Ishikawa (cell line): ENCODE measurements around the gene PARD3.

Experiments used
- CEBPB ChIP-seq: IDR thresholded peaks from 2 replicates; pipeline ENCODE4 v1.6.1; 2012
- CREB1 ChIP-seq: IDR thresholded peaks from 2 replicates; pipeline ENCODE4 v1.6.1; 2012; ENCODE audit warnings: low read depth
- EGR1 ChIP-seq: IDR thresholded peaks from 2 replicates; pipeline ENCODE4 v1.6.1; 2012
- EP300 ChIP-seq: IDR thresholded peaks from 2 replicates; pipeline ENCODE4 v1.6.1; 2012; ENCODE audit warnings: borderline replicate concordance
- FOXM1 ChIP-seq: IDR thresholded peaks from 2 replicates; pipeline ENCODE4 v1.6.1; 2012; ENCODE audit warnings: low read depth, borderline replicate concordance
- MAX ChIP-seq: IDR thresholded peaks from 2 replicates; pipeline ENCODE4 v1.6.1; 2012
- NFIC ChIP-seq: IDR thresholded peaks from 2 replicates; pipeline ENCODE4 v1.6.1; 2012
- RAD21 ChIP-seq: IDR thresholded peaks from 2 replicates; pipeline ENCODE4 v1.6.1; 2012; ENCODE audit warnings: low read depth
- TAF1 ChIP-seq: IDR thresholded peaks from 2 replicates; pipeline ENCODE4 v1.6.1; 2012; ENCODE audit warnings: low read depth, mild to moderate bottlenecking
- TCF12 ChIP-seq: IDR thresholded peaks from 2 replicates; pipeline ENCODE4 v1.6.1; 2012; ENCODE audit warnings: low read depth
- TEAD4 ChIP-seq: IDR thresholded peaks from 2 replicates; pipeline ENCODE4 v1.6.1; 2012
- YY1 ChIP-seq: IDR thresholded peaks from 2 replicates; pipeline ENCODE4 v1.6.1; 2012; ENCODE audit warnings: low read depth
- ZBTB7A ChIP-seq: IDR thresholded peaks from 2 replicates; pipeline ENCODE4 v1.6.1; 2012; ENCODE audit warnings: low read depth
- TF ChIP-seq, protein P1 (sequence below): IDR thresholded peaks from 2 replicates; pipeline ENCODE4 v1.6.1; 2012; ENCODE audit warnings: low read depth, mild to moderate bottlenecking
- TF ChIP-seq, protein P2 (sequence below): IDR thresholded peaks from 2 replicates; pipeline ENCODE4 v1.6.1; 2012

Gene PARD3

DNA sequence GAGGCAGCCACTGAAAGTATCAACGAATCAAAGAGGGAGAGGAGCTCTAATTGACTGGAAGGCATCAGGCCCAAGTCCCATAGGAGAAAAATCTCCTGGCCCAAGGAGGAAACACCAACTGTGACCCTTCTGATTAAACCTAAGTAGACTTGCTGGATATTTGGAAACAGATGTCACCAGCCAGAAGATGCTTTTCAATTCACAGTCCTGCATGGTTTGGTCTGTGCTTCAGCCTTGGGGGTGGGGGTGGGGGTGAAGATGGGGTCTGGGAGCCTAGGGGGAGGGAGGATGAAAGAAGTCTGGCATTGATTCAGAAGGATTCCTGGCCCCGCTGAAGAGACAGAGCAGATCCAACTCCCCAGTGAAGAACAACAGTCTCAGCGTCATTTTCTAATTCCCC lies 623.7 kb downstream of the PARD3 start:
- TF ChIP-seq TCF12: no peak
- no peak for TF ChIP-seq EGR1
- TF ChIP-seq YY1: no peak
- no peak for TF ChIP-seq TAF1
- no peak for TF ChIP-seq RAD21
- TF ChIP-seq ZBTB7A: no peak
- TF ChIP-seq, protein P1, sequence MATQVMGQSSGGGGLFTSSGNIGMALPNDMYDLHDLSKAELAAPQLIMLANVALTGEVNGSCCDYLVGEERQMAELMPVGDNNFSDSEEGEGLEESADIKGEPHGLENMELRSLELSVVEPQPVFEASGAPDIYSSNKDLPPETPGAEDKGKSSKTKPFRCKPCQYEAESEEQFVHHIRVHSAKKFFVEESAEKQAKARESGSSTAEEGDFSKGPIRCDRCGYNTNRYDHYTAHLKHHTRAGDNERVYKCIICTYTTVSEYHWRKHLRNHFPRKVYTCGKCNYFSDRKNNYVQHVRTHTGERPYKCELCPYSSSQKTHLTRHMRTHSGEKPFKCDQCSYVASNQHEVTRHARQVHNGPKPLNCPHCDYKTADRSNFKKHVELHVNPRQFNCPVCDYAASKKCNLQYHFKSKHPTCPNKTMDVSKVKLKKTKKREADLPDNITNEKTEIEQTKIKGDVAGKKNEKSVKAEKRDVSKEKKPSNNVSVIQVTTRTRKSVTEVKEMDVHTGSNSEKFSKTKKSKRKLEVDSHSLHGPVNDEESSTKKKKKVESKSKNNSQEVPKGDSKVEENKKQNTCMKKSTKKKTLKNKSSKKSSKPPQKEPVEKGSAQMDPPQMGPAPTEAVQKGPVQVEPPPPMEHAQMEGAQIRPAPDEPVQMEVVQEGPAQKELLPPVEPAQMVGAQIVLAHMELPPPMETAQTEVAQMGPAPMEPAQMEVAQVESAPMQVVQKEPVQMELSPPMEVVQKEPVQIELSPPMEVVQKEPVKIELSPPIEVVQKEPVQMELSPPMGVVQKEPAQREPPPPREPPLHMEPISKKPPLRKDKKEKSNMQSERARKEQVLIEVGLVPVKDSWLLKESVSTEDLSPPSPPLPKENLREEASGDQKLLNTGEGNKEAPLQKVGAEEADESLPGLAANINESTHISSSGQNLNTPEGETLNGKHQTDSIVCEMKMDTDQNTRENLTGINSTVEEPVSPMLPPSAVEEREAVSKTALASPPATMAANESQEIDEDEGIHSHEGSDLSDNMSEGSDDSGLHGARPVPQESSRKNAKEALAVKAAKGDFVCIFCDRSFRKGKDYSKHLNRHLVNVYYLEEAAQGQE: no peak
- TF ChIP-seq EP300: no peak
- TF ChIP-seq MAX: no peak
- no peak for TF ChIP-seq TEAD4
- no peak for TF ChIP-seq CREB1
- no peak for TF ChIP-seq CEBPB
- TF ChIP-seq, protein P2, sequence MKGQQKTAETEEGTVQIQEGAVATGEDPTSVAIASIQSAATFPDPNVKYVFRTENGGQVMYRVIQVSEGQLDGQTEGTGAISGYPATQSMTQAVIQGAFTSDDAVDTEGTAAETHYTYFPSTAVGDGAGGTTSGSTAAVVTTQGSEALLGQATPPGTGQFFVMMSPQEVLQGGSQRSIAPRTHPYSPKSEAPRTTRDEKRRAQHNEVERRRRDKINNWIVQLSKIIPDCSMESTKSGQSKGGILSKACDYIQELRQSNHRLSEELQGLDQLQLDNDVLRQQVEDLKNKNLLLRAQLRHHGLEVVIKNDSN: no peak
- TF ChIP-seq FOXM1: no peak
- TF ChIP-seq NFIC: no peak

DNA sequence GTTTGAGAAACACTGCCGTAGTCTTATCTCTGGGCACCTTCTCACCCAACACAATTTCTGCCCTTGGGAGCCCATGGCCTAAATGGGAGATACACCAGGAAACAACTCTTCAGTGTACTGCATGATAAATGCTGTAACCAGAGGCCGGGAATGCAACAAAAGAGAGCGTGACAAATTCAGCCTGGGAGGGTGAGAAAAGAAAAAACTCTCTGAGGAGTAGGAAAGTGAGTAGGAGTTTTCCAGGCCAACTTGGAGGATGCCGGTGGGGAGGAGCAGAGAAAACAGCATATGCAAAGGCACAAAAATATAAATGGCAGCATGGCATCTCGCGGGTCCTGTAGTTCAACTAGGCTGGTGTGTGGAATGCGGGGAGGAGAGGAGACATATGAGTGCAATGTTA lies 624.5 kb downstream of the PARD3 start:
- TF ChIP-seq EGR1: no peak
- TF ChIP-seq MAX: no peak
- TF ChIP-seq EP300: no peak
- no peak for TF ChIP-seq CREB1
- TF ChIP-seq YY1: no peak
- TF ChIP-seq TEAD4: no peak
- TF ChIP-seq NFIC: no peak
- no peak for TF ChIP-seq FOXM1
- TF ChIP-seq TCF12: no peak
- TF ChIP-seq, protein P2: no peak
- TF ChIP-seq RAD21: no peak
- no peak for TF ChIP-seq CEBPB
- TF ChIP-seq, protein P1: no peak
- TF ChIP-seq ZBTB7A: no peak
- no peak for TF ChIP-seq TAF1

- no peak for TF ChIP-seq TCF12
- TF ChIP-seq CEBPB: no peak
- TF ChIP-seq CREB1: no peak
- TF ChIP-seq NFIC: no peak
- TF ChIP-seq, protein P2: no peak
- TF ChIP-seq MAX: no peak
- TF ChIP-seq EGR1: no peak
- TF ChIP-seq EP300: no peak
- TF ChIP-seq RAD21: no peak
- TF ChIP-seq TAF1: no peak
Observed at GRCh38 chr10:34189830-34190229, 625.3 kb downstream of the PARD3 start.

DNA sequence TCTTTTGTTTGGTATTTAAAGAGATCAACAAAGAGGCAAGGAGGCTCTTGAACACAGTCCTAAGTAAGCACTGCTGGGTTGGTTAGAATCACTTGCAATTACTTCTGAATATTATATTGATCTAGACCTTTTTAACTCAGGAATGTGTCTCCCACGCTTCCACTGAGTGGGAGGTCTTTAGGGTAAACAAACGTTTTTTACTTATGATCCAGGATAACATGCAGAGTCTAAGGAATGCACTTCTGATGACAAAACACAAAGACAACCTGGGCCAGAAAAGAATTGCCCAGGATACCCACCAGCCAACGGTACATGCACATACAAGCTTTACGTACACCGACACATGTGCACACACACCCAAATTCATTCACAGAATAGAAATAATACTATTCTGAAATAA lies 626.9 kb downstream of the PARD3 start:
- TF ChIP-seq YY1 (no peak), CEBPB (no peak), TCF12 (no peak), ZBTB7A (no peak), TEAD4 (no peak), NFIC (no peak), RAD21 (no peak), TAF1 (no peak), FOXM1 (no peak), EGR1 (no peak), CREB1 (no peak), EP300 (no peak)
- TF ChIP-seq, protein P1: no peak
- TF ChIP-seq, protein P2: no peak
